HepG2 (cell line): ENCODE results near the gene ZNF526. TPM values are rescaled to one million over a fixed set of nuclear protein-coding genes. Genes with fewer than 3 reads are reported as not detected.

Source experiments
- CEBPG ChIP-seq: IDR thresholded peaks from 2 replicates; pipeline ENCODE4 v1.6.1; 2016
- PHF21A ChIP-seq: sonication (generic); formaldehyde crosslinking; IDR thresholded peaks from 2 replicates; pipeline ENCODE4 v1.5.0; 2020; ENCODE audit warnings: mild to moderate bottlenecking, missing genetic modification reagents
- SETDB1 ChIP-seq: sonication (generic); formaldehyde crosslinking; IDR thresholded peaks from 2 replicates; pipeline ENCODE4 v1.5.1; 2020; ENCODE audit warnings: missing genetic modification reagents, mild to moderate bottlenecking, borderline replicate concordance
- ZBTB46 ChIP-seq: sonication (generic); formaldehyde crosslinking; IDR thresholded peaks from 2 replicates; pipeline ENCODE4 v1.4.0; 2020; ENCODE audit warnings: mild to moderate bottlenecking, missing genetic modification reagents, borderline replicate concordance
- ZBTB49 ChIP-seq: sonication (generic); formaldehyde crosslinking; IDR thresholded peaks from 2 replicates; pipeline ENCODE4 v1.4.0; 2020; ENCODE audit warnings: missing genetic modification reagents, borderline replicate concordance
- ZFX ChIP-seq: sonication (generic); formaldehyde crosslinking; IDR thresholded peaks from 2 replicates; pipeline ENCODE4 v1.4.0; 2020; ENCODE audit warnings: mild to moderate bottlenecking, low read depth, missing genetic modification reagents, moderate library complexity
- ZNF644 ChIP-seq: IDR thresholded peaks from 2 replicates; pipeline ENCODE4 v1.6.1; 2016; ENCODE audit warnings: low read depth
- ZNF788 ChIP-seq: sonication (generic); formaldehyde crosslinking; IDR thresholded peaks from 2 replicates; pipeline ENCODE4 v1.5.0; 2020; ENCODE audit warnings: mild to moderate bottlenecking, missing genetic modification reagents, borderline replicate concordance
- polyA plus RNA-seq, 8 experiments: library from polyadenylated mRNA; depleted of rRNA in 3 of 8; stranded (reverse) in 7 of 8; unstranded in 1 of 8; fragments of >200 nt; fragmentation: Illumina TruSeq in 4 of 8; extraction: Trizol in 4 of 8; gene quantifications; 2 replicates each; pipeline versions ENCODE4 v1.2.1 to v1.2.3, GENCODE V29; 2011 to 2016; ENCODE audit warnings: low read depth in 4 of 8, missing spikeins in 1 of 8, mixed read lengths in 1 of 8; ENCODE audit not compliant: insufficient read depth in 1 of 8
- total RNA-seq, 5 experiments: library from RNA; depleted of rRNA; stranded (reverse); fragments of >200 nt; fragmentation: Illumina TruSeq; extraction: Trizol; gene quantifications; 2 replicates each; pipeline ENCODE4 v1.2.3, GENCODE V29; 2016; ENCODE audit warnings: low read depth in 1 of 5
- TF ChIP-seq, protein P1 (sequence below): sonication (generic); formaldehyde crosslinking; IDR thresholded peaks from 2 replicates; pipeline ENCODE4 v1.4.0; 2020; ENCODE audit warnings: missing genetic modification reagents
- TF ChIP-seq, protein P2 (sequence below): sonication (generic); formaldehyde crosslinking; IDR thresholded peaks from 2 replicates; pipeline ENCODE4 v1.9.0; 2022; ENCODE audit warnings: low read depth, missing genetic modification reagents

Gene ZNF526
- total and polyA plus RNA-seq, 2 of the 13 experiments (the other 11 are each of a cell fraction or from before 2014, with no cell fraction given), result 3.3 to 8.4 TPM

DNA sequence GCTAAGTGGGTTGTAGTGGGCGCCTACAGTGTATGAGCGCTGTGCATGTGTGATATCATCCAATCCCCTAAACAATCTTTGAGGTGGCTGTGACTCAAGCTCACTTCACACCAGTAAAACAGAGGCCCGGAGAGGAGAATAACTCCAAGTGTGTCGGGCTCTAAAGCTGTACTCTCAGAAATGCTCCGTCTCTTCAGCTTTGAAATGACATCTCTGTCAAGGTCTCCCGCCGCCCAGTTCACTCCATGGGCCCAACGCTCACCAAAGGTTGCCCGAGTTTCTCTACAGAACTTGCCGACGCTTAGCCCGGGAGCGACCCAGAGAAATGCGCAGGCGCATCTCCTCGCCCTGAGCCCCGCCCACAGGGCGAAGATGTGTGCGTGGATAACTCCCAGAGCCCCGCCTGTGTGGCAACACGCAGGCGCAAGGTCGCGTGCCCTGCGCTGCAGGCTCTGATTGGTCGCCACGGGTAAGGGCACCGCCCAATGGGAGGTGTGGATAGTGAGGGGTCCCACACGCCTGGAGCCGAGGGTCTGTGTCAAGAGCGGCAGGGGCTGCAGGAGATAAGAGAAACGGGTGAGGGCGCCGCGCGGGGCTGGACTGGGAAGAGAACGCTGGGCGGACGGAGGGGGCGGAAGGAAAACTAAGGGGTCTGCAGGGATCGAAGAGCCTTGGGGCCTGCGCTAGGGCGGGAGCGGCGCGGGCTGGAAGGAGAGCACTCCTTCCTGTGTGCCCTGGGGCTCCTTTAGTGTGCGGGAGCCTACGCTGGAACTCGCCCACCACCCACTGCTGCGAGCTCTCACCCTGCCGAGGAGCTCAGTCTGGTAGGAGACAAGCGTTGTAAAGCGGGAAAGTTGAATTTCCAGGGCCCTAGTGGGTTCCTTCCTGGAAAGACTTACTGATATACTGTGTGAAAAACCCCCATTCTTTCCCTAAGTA lies at the start of gene ZNF526 (continued):
- no peak for TF ChIP-seq ZBTB46 (CRISPR knock-in tag)
- TF ChIP-seq ZNF788 (CRISPR knock-in tag), result peak; percentile 79; the same call in 1 of the 2 replicates
- peak; percentile 85 for TF ChIP-seq ZFX (CRISPR knock-in tag)
- TF ChIP-seq PHF21A, result peak; percentile 16; the same call in 1 of the 2 replicates
- 0 out of 2 replicates have a peak, but pooled peaks have one; percentile 27 for TF ChIP-seq ZNF644 (CRISPR knock-in tag)
- no peak for TF ChIP-seq ZBTB49 (CRISPR knock-in tag)
- TF ChIP-seq SETDB1 (CRISPR knock-in tag), result no peak
- TF ChIP-seq, protein P1, sequence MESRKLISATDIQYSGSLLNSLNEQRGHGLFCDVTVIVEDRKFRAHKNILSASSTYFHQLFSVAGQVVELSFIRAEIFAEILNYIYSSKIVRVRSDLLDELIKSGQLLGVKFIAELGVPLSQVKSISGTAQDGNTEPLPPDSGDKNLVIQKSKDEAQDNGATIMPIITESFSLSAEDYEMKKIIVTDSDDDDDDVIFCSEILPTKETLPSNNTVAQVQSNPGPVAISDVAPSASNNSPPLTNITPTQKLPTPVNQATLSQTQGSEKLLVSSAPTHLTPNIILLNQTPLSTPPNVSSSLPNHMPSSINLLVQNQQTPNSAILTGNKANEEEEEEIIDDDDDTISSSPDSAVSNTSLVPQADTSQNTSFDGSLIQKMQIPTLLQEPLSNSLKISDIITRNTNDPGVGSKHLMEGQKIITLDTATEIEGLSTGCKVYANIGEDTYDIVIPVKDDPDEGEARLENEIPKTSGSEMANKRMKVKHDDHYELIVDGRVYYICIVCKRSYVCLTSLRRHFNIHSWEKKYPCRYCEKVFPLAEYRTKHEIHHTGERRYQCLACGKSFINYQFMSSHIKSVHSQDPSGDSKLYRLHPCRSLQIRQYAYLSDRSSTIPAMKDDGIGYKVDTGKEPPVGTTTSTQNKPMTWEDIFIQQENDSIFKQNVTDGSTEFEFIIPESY (CRISPR knock-in tag), result no peak
- peak; percentile 53 for TF ChIP-seq CEBPG
- TF ChIP-seq, protein P2, sequence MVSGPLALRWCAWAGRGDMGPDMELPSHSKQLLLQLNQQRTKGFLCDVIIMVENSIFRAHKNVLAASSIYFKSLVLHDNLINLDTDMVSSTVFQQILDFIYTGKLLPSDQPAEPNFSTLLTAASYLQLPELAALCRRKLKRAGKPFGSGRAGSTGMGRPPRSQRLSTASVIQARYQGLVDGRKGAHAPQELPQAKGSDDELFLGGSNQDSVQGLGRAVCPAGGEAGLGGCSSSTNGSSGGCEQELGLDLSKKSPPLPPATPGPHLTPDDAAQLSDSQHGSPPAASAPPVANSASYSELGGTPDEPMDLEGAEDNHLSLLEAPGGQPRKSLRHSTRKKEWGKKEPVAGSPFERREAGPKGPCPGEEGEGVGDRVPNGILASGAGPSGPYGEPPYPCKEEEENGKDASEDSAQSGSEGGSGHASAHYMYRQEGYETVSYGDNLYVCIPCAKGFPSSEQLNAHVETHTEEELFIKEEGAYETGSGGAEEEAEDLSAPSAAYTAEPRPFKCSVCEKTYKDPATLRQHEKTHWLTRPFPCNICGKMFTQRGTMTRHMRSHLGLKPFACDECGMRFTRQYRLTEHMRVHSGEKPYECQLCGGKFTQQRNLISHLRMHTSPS (CRISPR knock-in tag), result no peak
